DND-41 (cell line): Measurements from ENCODE around the gene EXOG.

Experiments used
- ATAC-seq: fragments of 200-7000 bp; cut with Tn5 transposase; 3 replicates; pipeline ENCODE4 v1.9.1; 2021; ENCODE audit warnings: low read depth; ENCODE audit not compliant: insufficient read depth
- DNase-seq: peaks from one replicate; pipeline ENCODE4 v3.0.0-alpha.2; 2020
- H2AFZ ChIP-seq: 2 replicates; pipeline ENCODE4 v1.6.0; 2012; ENCODE audit warnings: low read depth, low read length
- H3K27ac ChIP-seq: 2 replicates; pipeline ENCODE4 v1.5.1; 2012; ENCODE audit warnings: low read length, inconsistent platforms
- H3K27me3 ChIP-seq: fragments of 200-600 bp; sonication (generic); 2 replicates; pipeline ENCODE4 v1.6.0; 2012; ENCODE audit warnings: low read length, mild to moderate bottlenecking, inconsistent platforms; ENCODE audit not compliant: insufficient read depth, poor library complexity
- H3K36me3 ChIP-seq: 2 replicates; pipeline ENCODE4 v1.5.1; 2012; ENCODE audit warnings: low read length, inconsistent platforms; ENCODE audit not compliant: insufficient read depth
- H3K4me1 ChIP-seq: 2 replicates; pipeline ENCODE4 v1.5.1; 2012; ENCODE audit warnings: mild to moderate bottlenecking, low read length; ENCODE audit not compliant: insufficient read depth
- H3K4me2 ChIP-seq: 2 replicates; pipeline ENCODE4 v1.6.0; 2012; ENCODE audit warnings: mild to moderate bottlenecking, moderate library complexity, low read length, inconsistent platforms; ENCODE audit not compliant: insufficient read depth
- H3K4me3 ChIP-seq, 2 experiments: fragments of 200-600 bp in 1 of 2; shearing (Covaris generic) in 1 of 2; 2 replicates each; pipeline ENCODE4 v1.5.1; 2012 to 2016; ENCODE audit warnings: inconsistent platforms in 2 of 2, low read length in 2 of 2, mild to moderate bottlenecking in 2 of 2, low read depth in 1 of 2, moderate library complexity in 1 of 2
- H3K79me2 ChIP-seq: 2 replicates; pipeline ENCODE4 v1.6.0; 2012; ENCODE audit warnings: low read length, inconsistent platforms; ENCODE audit not compliant: insufficient read depth
- H3K9ac ChIP-seq: 2 replicates; pipeline ENCODE4 v1.6.0; 2012; ENCODE audit warnings: low read depth, mild to moderate bottlenecking, inconsistent platforms, low read length, moderate library complexity
- H3K9me3 ChIP-seq: 2 replicates; pipeline ENCODE4 v1.5.1; 2012; ENCODE audit warnings: low read length, moderate library complexity, mild to moderate bottlenecking, inconsistent platforms; ENCODE audit not compliant: insufficient read depth, severe bottlenecking
- H4K20me1 ChIP-seq: 2 replicates; pipeline ENCODE4 v1.6.0; 2012; ENCODE audit warnings: low read length; ENCODE audit not compliant: insufficient read depth
- CTCF ChIP-seq: IDR thresholded peaks from 2 replicates; pipeline ENCODE4 v1.5.1; 2012; ENCODE audit warnings: borderline replicate concordance, low read length, moderate library complexity, mild to moderate bottlenecking; ENCODE audit not compliant: poor library complexity, severe bottlenecking; ENCODE audit errors: extremely low read depth
- EZH2 ChIP-seq: IDR thresholded peaks from 3 replicates; pipeline ENCODE4 v1.6.1; 2012; ENCODE audit warnings: borderline replicate concordance, low read depth, mild to moderate bottlenecking, moderate library complexity, low read length, inconsistent platforms; ENCODE audit not compliant: severe bottlenecking

EXOG gene

DNA sequence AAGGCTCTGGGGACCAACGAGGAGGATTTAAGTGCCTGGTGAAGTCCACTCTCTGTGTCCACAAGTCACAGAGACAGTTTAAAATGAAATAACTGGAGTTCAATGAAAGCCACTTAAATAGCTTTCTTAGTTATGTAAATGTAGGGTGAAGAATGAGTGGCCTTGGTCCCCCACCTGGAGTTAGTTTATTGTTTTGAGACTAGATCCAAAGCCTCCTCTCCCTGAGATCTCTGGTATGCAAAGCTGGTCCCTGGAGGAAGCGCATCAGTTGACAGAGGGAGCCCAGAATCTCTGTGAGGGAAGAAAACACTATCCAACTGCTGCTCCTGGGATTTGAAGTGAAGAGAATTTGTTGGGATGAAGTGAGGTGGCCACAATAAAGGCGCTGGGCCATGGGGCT lies 40.5 kb downstream of the EXOG start:
- Histone ChIP-seq H3K9me3 (no peaks in the 10 kb centered on the region), H3K4me2 (no peak overlapping the region), H3K9ac (no peak overlapping the region), H3K36me3 (peaks cover 11% of the 10 kb centered on the region; the same call in 1 of the 2 replicates), H3K27ac (no peak overlapping the region), H4K20me1 (peaks cover 5% of the 10 kb centered on the region; the same call in 1 of the 2 replicates), H3K79me2 (no peaks in the 10 kb centered on the region), H2AFZ (no peak overlapping the region), H3K4me3 (no peak overlapping the region), H3K4me1 (no peaks in the 10 kb centered on the region), H3K27me3 (no peaks in the 10 kb centered on the region)
- no peak for TF ChIP-seq EZH2
- TF ChIP-seq CTCF = no peak
- ATAC-seq (no peak), DNase-seq (no peak)

GRCh38 chr3:38538773-38539353 lies 42.7 kb downstream of the EXOG start:
- Histone ChIP-seq H3K79me2 (no peaks in the 10 kb centered on the region), H3K27me3 (no peaks in the 10 kb centered on the region), H3K9me3 (no peaks in the 10 kb centered on the region), H3K4me1 (no peaks in the 10 kb centered on the region), H4K20me1 (no peaks in the 10 kb centered on the region; the same call in 1 of the 2 replicates), H3K27ac (no peak overlapping the region), H3K36me3 (peaks cover 6% of the 10 kb centered on the region; the same call in 1 of the 2 replicates), H3K9ac (no peak overlapping the region), H2AFZ (no peak overlapping the region), H3K4me3 (no peak overlapping the region), H3K4me2 (no peak overlapping the region)
- TF ChIP-seq EZH2 (no peak), CTCF (no peak)
- DNase-seq (no peak), ATAC-seq (no peak; the same call in 2 of the 3 replicates)

DNA sequence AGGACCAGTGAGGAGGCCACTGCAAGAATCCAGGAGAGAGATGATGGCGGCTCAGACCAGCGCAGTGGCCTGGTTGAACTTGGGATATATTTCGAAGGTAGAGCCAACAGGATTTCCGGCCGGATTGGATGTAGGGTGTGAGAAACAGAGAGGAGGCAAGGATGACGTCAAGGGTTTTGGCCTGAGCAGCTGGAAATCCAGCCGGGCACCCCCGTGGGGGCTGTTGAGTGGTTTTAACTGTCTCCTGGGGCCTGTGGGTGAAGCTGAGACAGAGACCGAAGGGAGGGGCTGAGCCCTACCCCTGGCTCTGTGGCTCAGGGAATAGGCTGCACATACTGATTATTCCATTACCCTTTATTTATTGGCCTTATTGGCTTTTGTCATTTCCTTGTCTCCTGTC lies 45.7 kb downstream of the EXOG start:
- Histone ChIP-seq H3K4me3 (no peak overlapping the region), H4K20me1 (no peaks in the 10 kb centered on the region; the same call in 1 of the 2 replicates), H3K4me2 (no peak overlapping the region), H3K79me2 (no peaks in the 10 kb centered on the region), H3K9ac (no peak overlapping the region), H3K27ac (no peak overlapping the region), H3K4me1 (no peaks in the 10 kb centered on the region), H3K27me3 (no peaks in the 10 kb centered on the region), H3K36me3 (0 out of 2 replicates have a peak, but pooled peaks cover 3% of the 10 kb centered on the region), H2AFZ (no peak overlapping the region), H3K9me3 (no peaks in the 10 kb centered on the region)
- TF ChIP-seq EZH2 (no peak), CTCF (no peak)
- DNase-seq (no peak), ATAC-seq (no peak)
